Peyer's patch (tissue), 4 donors: ENCODE measurements around the gene CD48. TPM values are rescaled to one million over a fixed set of nuclear protein-coding genes. Genes with fewer than 3 reads are reported as not detected.
A peak's percentile ranks its signal among the peaks of the same experiment; 100 is the strongest.
"Not testable (repeated sequence)": the region's sequence is repeated elsewhere in the genome, so short reads cannot be mapped to it uniquely, and the experiment has no call there.

ENCODE experiments used
- DNase-seq, 3 donors: peaks; one replicate each; pipeline ENCODE4 v3.0.0-alpha.2; 2017 to 2019
- H3K27ac ChIP-seq, 4 donors: fragments of 200-600 bp; sonication (generic); one replicate each; pipeline ENCODE4 v1.5.1; 2016 to 2019
- H3K27me3 ChIP-seq, 2 donors: fragments of 200-600 bp; sonication (generic); one replicate each; pipeline ENCODE4 v1.5.1; 2019
- H3K36me3 ChIP-seq, 3 donors: fragments of 200-600 bp; sonication (generic); one replicate each; pipeline ENCODE4 v1.5.1; 2016 to 2019
- H3K4me1 ChIP-seq, 4 donors: fragments of 200-600 bp; sonication (generic); one replicate each; pipeline ENCODE4 v1.5.1; 2016 to 2019
- H3K4me3 ChIP-seq, 4 donors: fragments of 200-600 bp; sonication (generic); 1 replicate in 3 of 4; 2 replicates in 1 of 4; pipeline ENCODE4 v1.5.1; 2016 to 2019; ENCODE audit warnings: mild to moderate bottlenecking in 1 of 4
- H3K9me3 ChIP-seq, 4 donors: fragments of 200-600 bp; sonication (generic); one replicate each; pipeline ENCODE4 v1.5.1; 2016 to 2019; ENCODE audit warnings: mild to moderate bottlenecking in 1 of 4
- CTCF ChIP-seq, 6 experiments: fragments of 450-650 bp in 4 of 6; fragments of 200-600 bp in 2 of 6; sonication (generic) in 1 of 6; IDR thresholded peaks; one replicate each; pipeline ENCODE4 v1.5.1; 2017 to 2019; ENCODE audit warnings: antibody characterized with exemption in 6 of 6, mild to moderate bottlenecking in 3 of 6, moderate library complexity in 1 of 6
- POLR2A ChIP-seq, 2 donors: fragments of 450-650 bp; IDR thresholded peaks; one replicate each; pipeline ENCODE4 v1.5.1; 2017; ENCODE audit warnings: antibody characterized with exemption in 2 of 2, mild to moderate bottlenecking in 2 of 2, moderate library complexity in 2 of 2
- total RNA-seq, 4 donors: library from RNA; depleted of rRNA; stranded (reverse); fragments of >200 nt; gene quantifications; one replicate each; pipeline ENCODE4 v1.1.0, GENCODE V29; 2016

Gene CD48
- total RNA-seq, 4 donors from 2014 or later, result 1.4 to 84.2 (median 9.9) TPM

- Histone ChIP-seq H3K9me3 (peaks cover 0 to 3% (median 0%) of the 10 kb centered on the region in 4 donors), H3K27me3 (no peaks in the 10 kb centered on the region), H3K27ac (no peak overlapping the region), H3K36me3 (no peaks in the 10 kb centered on the region), H3K4me3 (no peak overlapping the region), H3K4me1 (peaks cover 0 to 3% (median 0%) of the 10 kb centered on the region in 4 donors)
- no peak for TF ChIP-seq POLR2A (IDR thresholded peaks at IDR 0.05)
- TF ChIP-seq CTCF (IDR thresholded peaks at IDR 0.05), result no peak
- no peak for DNase-seq
Measured at GRCh38 chr1:160734301-160734700, 22.7 kb upstream of the CD48 start.

- Histone ChIP-seq H3K27me3 (no peaks in the 10 kb centered on the region), H3K36me3 (no peaks in the 10 kb centered on the region), H3K4me3 (no peak overlapping the region), H3K27ac (no peak overlapping the region), H3K9me3 (peaks cover 0 to 3% (median 0%) of the 10 kb centered on the region in 4 donors), H3K4me1 (peaks cover 0 to 3% (median 0%) of the 10 kb centered on the region in 4 donors)
- TF ChIP-seq POLR2A (IDR thresholded peaks at IDR 0.05) (no peak), CTCF (IDR thresholded peaks at IDR 0.05) (no peak)
- no peak for DNase-seq
Measured at GRCh38 chr1:160733898-160734297, 22.3 kb upstream of the CD48 start.

- peaks cover 0 to under 1% (median 0%) of the 10 kb centered on the region in 4 donors for H3K9me3 ChIP-seq
- H3K4me3 ChIP-seq, result no peak overlapping the region
- no peaks in the 10 kb centered on the region for H3K27me3 ChIP-seq
- no peak for DNase-seq
- H3K4me1 ChIP-seq, result peaks cover 0 to 3% (median under 1%) of the 10 kb centered on the region in 4 donors
- no peak overlapping the region for H3K27ac ChIP-seq
- no peaks in the 10 kb centered on the region for H3K36me3 ChIP-seq
- TF ChIP-seq POLR2A (IDR thresholded peaks at IDR 0.05) (no peak), CTCF (IDR thresholded peaks at IDR 0.05) (no peak)
Measured at GRCh38 chr1:160731990-160732389, 20.4 kb upstream of the CD48 start.

- not testable (repeated sequence) for DNase-seq, H3K4me1 ChIP-seq, H3K9me3 ChIP-seq, H3K27me3 ChIP-seq, H3K27ac ChIP-seq, H3K36me3 ChIP-seq, H3K4me3 ChIP-seq
Measured at GRCh38 chr1:160731564-160731963, 19.9 kb upstream of the CD48 start.

GRCh38 chr1:160727316-160727640, 15.7 kb upstream of the CD48 start:
- no peak for TF ChIP-seq CTCF (IDR thresholded peaks at IDR 0.05)
- no peak for TF ChIP-seq POLR2A (IDR thresholded peaks at IDR 0.05)
- Histone ChIP-seq H3K9me3 (no peaks in the 10 kb centered on the region), H3K36me3 (no peaks in the 10 kb centered on the region), H3K4me3 (no peak overlapping the region), H3K27ac (no peak overlapping the region), H3K27me3 (no peaks in the 10 kb centered on the region), H3K4me1 (peaks cover 0 to 12% (median 3%) of the 10 kb centered on the region in 4 donors)
- DNase-seq, result no peak

- no peaks in the 10 kb centered on the region for H3K27me3 ChIP-seq
- H3K4me1 ChIP-seq, result peaks cover 0 to 12% (median 2%) of the 10 kb centered on the region in 4 donors
- H3K36me3 ChIP-seq, result no peaks in the 10 kb centered on the region
- peak in 2 of 3 donors; percentile 53 to 82 for DNase-seq
- no peak overlapping the region for H3K4me3 ChIP-seq
- H3K9me3 ChIP-seq, result no peaks in the 10 kb centered on the region
- peak; percentile 77 to 92 (median 80) for TF ChIP-seq CTCF (IDR thresholded peaks at IDR 0.05)
- TF ChIP-seq POLR2A (IDR thresholded peaks at IDR 0.05), result no peak
- H3K27ac ChIP-seq, result peak overlapping the region in 2 of 4 donors; percentile 43 to 64
Measured at GRCh38 chr1:160726498-160727315, 15.1 kb upstream of the CD48 start.
